SK-N-SH (cell line): ENCODE measurements around the gene MAD1L1. TPM values are rescaled to one million over a fixed set of nuclear protein-coding genes. Genes with fewer than 3 reads are reported as not detected.
A peak's percentile ranks its signal among the peaks of the same experiment; 100 is the strongest.

Source experiments
- CTCF ChIA-PET: fragments of 300-600, 350-600 bp; formaldehyde crosslinking; extraction: SDS; loops from one replicate; lab custom pipeline; 2021; lab: Yijun Ruan, JAX
- POLR2A ChIA-PET: fragments of 350-600 bp; sonication (Branson Sonifier 250); formaldehyde crosslinking; extraction: SDS; loops from one replicate; lab custom pipeline; 2020; ENCODE audit warnings: antibody characterized with exemption, inconsistent platforms; lab: Yijun Ruan, JAX
- DNase-seq: peaks from one replicate; pipeline ENCODE4 v3.0.0; 2012
- H2AFZ ChIP-seq: fragments of 200-600 bp; sonication (generic); 2 replicates; pipeline ENCODE4 v1.8.1; 2016; ENCODE audit warnings: antibody characterized with exemption, mild to moderate bottlenecking, low read depth
- H3F3A ChIP-seq: fragments of 200-600 bp; sonication (generic); replicated peaks from 2 replicates; pipeline ENCODE3; 2016; ENCODE audit warnings: antibody characterized with exemption, mild to moderate bottlenecking; ENCODE audit not compliant: insufficient read depth
- H3K27ac ChIP-seq, 2 experiments: fragments of 200-500 bp in 1 of 2; fragments of 200-600 bp in 1 of 2; sonication (Bioruptor generic) in 1 of 2; sonication (generic), shearing (Covaris generic) in 1 of 2; 2 replicates each; pipeline versions ENCODE4 v1.5.1 to v1.6.1; 2014 to 2016; ENCODE audit warnings: low read depth in 2 of 2, inconsistent platforms in 1 of 2, low read length in 1 of 2, mild to moderate bottlenecking in 1 of 2, mixed read lengths in 1 of 2
- H3K27me3 ChIP-seq: fragments of 200-600 bp; sonication (generic), shearing (Covaris generic); 2 replicates; pipeline ENCODE4 v1.6.1; 2016; ENCODE audit warnings: mixed run types; ENCODE audit not compliant: insufficient read depth
- H3K36me3 ChIP-seq, 2 experiments: fragments of 200-500 bp in 1 of 2; fragments of 200-600 bp in 1 of 2; sonication (Bioruptor generic) in 1 of 2; sonication (generic) in 1 of 2; replicated peaks in 1 of 2; 2 replicates each; pipeline versions ENCODE3 to v1.5.1; 2014 to 2016; ENCODE audit warnings: low read length in 1 of 2, mild to moderate bottlenecking in 1 of 2; ENCODE audit not compliant: insufficient read depth in 2 of 2, control insufficient read depth in 1 of 2
- H3K4me1 ChIP-seq, 2 experiments: fragments of 200-500 bp in 1 of 2; fragments of 200-600 bp in 1 of 2; sonication (Bioruptor generic) in 1 of 2; sonication (generic), shearing (Covaris generic) in 1 of 2; 2 replicates each; pipeline versions ENCODE4 v1.5.1 to v1.6.1; 2014 to 2016; ENCODE audit warnings: low read depth in 1 of 2, low read length in 1 of 2, mixed run types in 1 of 2; ENCODE audit not compliant: insufficient read depth in 2 of 2, control insufficient read depth in 1 of 2
- H3K4me2 ChIP-seq: fragments of 200-600 bp; sonication (generic), shearing (Covaris generic); 2 replicates; pipeline ENCODE4 v1.6.1; 2017; ENCODE audit warnings: mixed run types
- H3K4me3 ChIP-seq, 2 experiments: fragments of 200-500 bp in 1 of 2; fragments of 200-600 bp in 1 of 2; sonication (Bioruptor generic) in 1 of 2; sonication (generic), shearing (Covaris generic) in 1 of 2; 2 replicates each; pipeline versions ENCODE4 v1.5.1 to v1.8.1; 2014 to 2016; ENCODE audit warnings: low read depth in 2 of 2, inconsistent platforms in 1 of 2, low read length in 1 of 2, mild to moderate bottlenecking in 1 of 2, mixed read lengths in 1 of 2, moderate library complexity in 1 of 2
- H3K79me2 ChIP-seq: fragments of 200-600 bp; sonication (generic); 2 replicates; pipeline ENCODE4 v1.8.1; 2017; ENCODE audit warnings: mild to moderate bottlenecking; ENCODE audit not compliant: insufficient read depth
- H3K9ac ChIP-seq: fragments of 200-600 bp; sonication (generic); 2 replicates; pipeline ENCODE4 v1.6.1; 2017; ENCODE audit warnings: mixed run types
- H3K9me2 ChIP-seq: fragments of 200-600 bp; sonication (generic); 2 replicates; pipeline ENCODE4 v1.6.1; 2017; ENCODE audit warnings: mixed run types
- H3K9me3 ChIP-seq: fragments of 200-600 bp; sonication (generic); 2 replicates; pipeline ENCODE4 v1.6.1; 2017; ENCODE audit warnings: mixed run types, mild to moderate bottlenecking, moderate library complexity
- H4K20me1 ChIP-seq: fragments of 200-600 bp; sonication (generic); 2 replicates; pipeline ENCODE4 v1.6.1; 2017; ENCODE audit warnings: mild to moderate bottlenecking, mixed run types; ENCODE audit not compliant: insufficient read depth
- EP300 ChIP-seq, 2 experiments: IDR thresholded peaks; 2 replicates each; pipeline versions ENCODE4 v1.4.0 to v1.6.1; 2012; ENCODE audit warnings: borderline replicate concordance in 1 of 2, low read depth in 1 of 2, low read length in 1 of 2
- FOSL2 ChIP-seq: IDR thresholded peaks from 2 replicates; pipeline ENCODE4 v1.4.0; 2012; ENCODE audit warnings: low read depth, mild to moderate bottlenecking, moderate library complexity, borderline replicate concordance
- FOXM1 ChIP-seq: IDR thresholded peaks from 2 replicates; pipeline ENCODE4 v1.4.0; 2012; ENCODE audit warnings: low read depth, mild to moderate bottlenecking
- GATA2 ChIP-seq: sonication (generic); formaldehyde crosslinking; IDR thresholded peaks from 2 replicates; pipeline ENCODE4 v1.5.0; 2020; ENCODE audit warnings: mild to moderate bottlenecking, missing genetic modification reagents
- JUND ChIP-seq: IDR thresholded peaks from 2 replicates; pipeline ENCODE4 v1.4.0; 2012
- MEF2A ChIP-seq: IDR thresholded peaks from 2 replicates; pipeline ENCODE4 v1.4.0; 2012; ENCODE audit warnings: low read depth, borderline replicate concordance
- RCOR1 ChIP-seq: fragments of 150-350 bp; IDR thresholded peaks from 2 replicates; pipeline ENCODE4 v1.6.1; 2017; ENCODE audit warnings: antibody characterized with exemption, low read length
- RXRA ChIP-seq: IDR thresholded peaks from 2 replicates; pipeline ENCODE4 v1.4.0; 2012; ENCODE audit warnings: low read depth, mild to moderate bottlenecking, borderline replicate concordance
- TEAD4 ChIP-seq: IDR thresholded peaks from 2 replicates; pipeline ENCODE4 v1.4.0; 2012; ENCODE audit warnings: mild to moderate bottlenecking, borderline replicate concordance; ENCODE audit not compliant: insufficient read depth
- WGBS: methylation state at CpG from one replicate; pipeline ENCODE4 v1.1.6; 2017; ENCODE audit warnings: low lambda C conversion rate; 5-methylcytosine and 5-hydroxymethylcytosine counted together
- polyA plus RNA-seq, 3 experiments: library from polyadenylated mRNA; depleted of rRNA; stranded (reverse); fragments of >200 nt; gene quantifications; 2 replicates each; pipeline ENCODE4 v1.2.3, GENCODE V29; 2012
- TF ChIP-seq, protein P1 (sequence below): IDR thresholded peaks from 2 replicates; pipeline ENCODE4; 2012
- TF ChIP-seq, protein P2 (sequence below): fragments of 200-600 bp; sonication (generic); IDR thresholded peaks from 2 replicates; pipeline ENCODE4 v1.6.1; 2017; ENCODE audit warnings: antibody characterized with exemption, mild to moderate bottlenecking, moderate library complexity
- TF ChIP-seq, protein P3 (sequence below): fragments of 150-350 bp; IDR thresholded peaks from 2 replicates; pipeline ENCODE4 v1.6.1; 2016; ENCODE audit warnings: mild to moderate bottlenecking, low read depth, low read length
- TF ChIP-seq, protein P4 (sequence below): IDR thresholded peaks from 2 replicates; pipeline ENCODE4 v1.6.1; 2012; ENCODE audit warnings: mild to moderate bottlenecking, low read depth, low read length, moderate library complexity
- TF ChIP-seq, protein P5 (sequence below): IDR thresholded peaks from 2 replicates; pipeline ENCODE4 v1.4.0; 2012; ENCODE audit warnings: low read depth, borderline replicate concordance
- TF ChIP-seq, protein P6 (sequence below): IDR thresholded peaks from 2 replicates; pipeline ENCODE4 v1.4.0; 2012; ENCODE audit warnings: low read depth

Gene MAD1L1
- polyA plus RNA-seq, 1 of the 3 experiments (the other 2 are of a cell fraction) = 46.2 TPM

DNA sequence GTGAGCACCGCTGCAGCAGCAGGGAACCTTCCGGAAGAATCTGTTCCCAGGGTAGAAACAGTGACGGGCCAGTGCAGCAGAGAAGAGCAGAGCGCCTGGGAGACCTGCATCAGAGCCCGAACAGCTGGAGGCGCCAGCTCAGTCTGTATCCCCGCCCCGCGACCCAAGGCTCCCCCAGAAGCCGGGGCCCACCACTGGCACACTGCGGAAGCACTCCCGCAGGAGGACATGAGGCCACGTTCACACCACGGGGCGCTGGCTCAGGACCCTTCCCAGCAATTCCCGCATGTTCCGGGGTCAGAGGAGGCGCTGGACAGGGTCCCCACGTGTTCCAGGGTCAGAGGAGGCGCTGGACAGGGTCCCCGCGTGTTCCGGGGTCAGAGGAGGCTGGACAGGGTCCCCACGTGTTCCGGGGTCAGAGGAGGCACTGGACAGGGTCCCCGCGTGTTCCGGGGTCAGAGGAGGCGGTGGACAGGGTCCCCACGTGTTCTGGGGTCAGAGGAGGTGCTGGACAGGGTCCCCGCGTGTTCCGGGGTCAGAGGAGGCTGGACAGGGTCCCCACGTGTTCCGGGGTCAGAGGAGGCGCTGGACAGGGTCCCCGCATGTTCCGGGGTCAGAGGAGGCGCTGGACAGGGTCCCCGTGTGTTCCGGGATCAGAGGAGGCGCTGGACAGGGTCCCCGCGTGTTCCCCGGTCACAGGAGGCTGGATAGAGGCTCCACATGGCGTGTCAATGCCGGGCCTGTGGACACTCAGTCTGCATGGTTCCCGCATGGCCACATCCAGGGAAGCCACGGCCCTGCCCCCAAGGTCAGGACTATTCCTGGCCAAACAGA, 117.6 kb downstream of the MAD1L1 start:
- Histone ChIP-seq H3K27me3 (no peaks in the 10 kb centered on the region), H3K4me1 (peaks cover 40 to 73% of the 10 kb centered on the region in 2 experiments; a peak in 3 of 4 replicates), H3K79me2 (no peaks in the 10 kb centered on the region; the same call in 1 of the 2 replicates), H2AFZ (no peak overlapping the region), H3K4me3 (no peak overlapping the region), H3K9me2 (no peaks in the 10 kb centered on the region), H3K4me2 (peak overlapping the region; percentile 54; the same call in 1 of the 2 replicates), H3F3A (peaks cover 7% of the 10 kb centered on the region), H3K9me3 (no peaks in the 10 kb centered on the region), H3K27ac (peak overlapping the region; percentile 76 to 93; a peak in 2 of 4 replicates), H3K36me3 (no peaks in the 10 kb centered on the region), H3K9ac (no peak overlapping the region), H4K20me1 (peaks cover 3% of the 10 kb centered on the region; the same call in 1 of the 2 replicates)
- WGBS = 93% methylated on average over 40 of the region's 49 CpGs
- ChIA-PET CTCF (interaction anchor here (1.8 to 3.2 kb wide), 2 partner anchors 11 kb away, joined by 6 to 24 read pairs; no protein-coding TSS in a partner anchor), POLR2A (no interaction called here)
- no peak for TF ChIP-seq EP300 (IDR thresholded peaks at IDR 0.05; ENCODE audit: borderline replicate concordance in 1 of 2, low read depth in 1 of 2, low read length in 1 of 2)
- TF ChIP-seq, protein P1, sequence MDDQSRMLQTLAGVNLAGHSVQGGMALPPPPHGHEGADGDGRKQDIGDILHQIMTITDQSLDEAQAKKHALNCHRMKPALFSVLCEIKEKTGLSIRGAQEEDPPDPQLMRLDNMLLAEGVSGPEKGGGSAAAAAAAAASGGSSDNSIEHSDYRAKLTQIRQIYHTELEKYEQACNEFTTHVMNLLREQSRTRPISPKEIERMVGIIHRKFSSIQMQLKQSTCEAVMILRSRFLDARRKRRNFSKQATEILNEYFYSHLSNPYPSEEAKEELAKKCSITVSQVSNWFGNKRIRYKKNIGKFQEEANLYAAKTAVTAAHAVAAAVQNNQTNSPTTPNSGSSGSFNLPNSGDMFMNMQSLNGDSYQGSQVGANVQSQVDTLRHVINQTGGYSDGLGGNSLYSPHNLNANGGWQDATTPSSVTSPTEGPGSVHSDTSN = no peak
- TF ChIP-seq, protein P2, sequence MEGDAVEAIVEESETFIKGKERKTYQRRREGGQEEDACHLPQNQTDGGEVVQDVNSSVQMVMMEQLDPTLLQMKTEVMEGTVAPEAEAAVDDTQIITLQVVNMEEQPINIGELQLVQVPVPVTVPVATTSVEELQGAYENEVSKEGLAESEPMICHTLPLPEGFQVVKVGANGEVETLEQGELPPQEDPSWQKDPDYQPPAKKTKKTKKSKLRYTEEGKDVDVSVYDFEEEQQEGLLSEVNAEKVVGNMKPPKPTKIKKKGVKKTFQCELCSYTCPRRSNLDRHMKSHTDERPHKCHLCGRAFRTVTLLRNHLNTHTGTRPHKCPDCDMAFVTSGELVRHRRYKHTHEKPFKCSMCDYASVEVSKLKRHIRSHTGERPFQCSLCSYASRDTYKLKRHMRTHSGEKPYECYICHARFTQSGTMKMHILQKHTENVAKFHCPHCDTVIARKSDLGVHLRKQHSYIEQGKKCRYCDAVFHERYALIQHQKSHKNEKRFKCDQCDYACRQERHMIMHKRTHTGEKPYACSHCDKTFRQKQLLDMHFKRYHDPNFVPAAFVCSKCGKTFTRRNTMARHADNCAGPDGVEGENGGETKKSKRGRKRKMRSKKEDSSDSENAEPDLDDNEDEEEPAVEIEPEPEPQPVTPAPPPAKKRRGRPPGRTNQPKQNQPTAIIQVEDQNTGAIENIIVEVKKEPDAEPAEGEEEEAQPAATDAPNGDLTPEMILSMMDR = no peak
- TF ChIP-seq, protein P3, sequence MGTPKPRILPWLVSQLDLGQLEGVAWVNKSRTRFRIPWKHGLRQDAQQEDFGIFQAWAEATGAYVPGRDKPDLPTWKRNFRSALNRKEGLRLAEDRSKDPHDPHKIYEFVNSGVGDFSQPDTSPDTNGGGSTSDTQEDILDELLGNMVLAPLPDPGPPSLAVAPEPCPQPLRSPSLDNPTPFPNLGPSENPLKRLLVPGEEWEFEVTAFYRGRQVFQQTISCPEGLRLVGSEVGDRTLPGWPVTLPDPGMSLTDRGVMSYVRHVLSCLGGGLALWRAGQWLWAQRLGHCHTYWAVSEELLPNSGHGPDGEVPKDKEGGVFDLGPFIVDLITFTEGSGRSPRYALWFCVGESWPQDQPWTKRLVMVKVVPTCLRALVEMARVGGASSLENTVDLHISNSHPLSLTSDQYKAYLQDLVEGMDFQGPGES = no peak
- TF ChIP-seq FOXM1 = no peak
- TF ChIP-seq, protein P4, sequence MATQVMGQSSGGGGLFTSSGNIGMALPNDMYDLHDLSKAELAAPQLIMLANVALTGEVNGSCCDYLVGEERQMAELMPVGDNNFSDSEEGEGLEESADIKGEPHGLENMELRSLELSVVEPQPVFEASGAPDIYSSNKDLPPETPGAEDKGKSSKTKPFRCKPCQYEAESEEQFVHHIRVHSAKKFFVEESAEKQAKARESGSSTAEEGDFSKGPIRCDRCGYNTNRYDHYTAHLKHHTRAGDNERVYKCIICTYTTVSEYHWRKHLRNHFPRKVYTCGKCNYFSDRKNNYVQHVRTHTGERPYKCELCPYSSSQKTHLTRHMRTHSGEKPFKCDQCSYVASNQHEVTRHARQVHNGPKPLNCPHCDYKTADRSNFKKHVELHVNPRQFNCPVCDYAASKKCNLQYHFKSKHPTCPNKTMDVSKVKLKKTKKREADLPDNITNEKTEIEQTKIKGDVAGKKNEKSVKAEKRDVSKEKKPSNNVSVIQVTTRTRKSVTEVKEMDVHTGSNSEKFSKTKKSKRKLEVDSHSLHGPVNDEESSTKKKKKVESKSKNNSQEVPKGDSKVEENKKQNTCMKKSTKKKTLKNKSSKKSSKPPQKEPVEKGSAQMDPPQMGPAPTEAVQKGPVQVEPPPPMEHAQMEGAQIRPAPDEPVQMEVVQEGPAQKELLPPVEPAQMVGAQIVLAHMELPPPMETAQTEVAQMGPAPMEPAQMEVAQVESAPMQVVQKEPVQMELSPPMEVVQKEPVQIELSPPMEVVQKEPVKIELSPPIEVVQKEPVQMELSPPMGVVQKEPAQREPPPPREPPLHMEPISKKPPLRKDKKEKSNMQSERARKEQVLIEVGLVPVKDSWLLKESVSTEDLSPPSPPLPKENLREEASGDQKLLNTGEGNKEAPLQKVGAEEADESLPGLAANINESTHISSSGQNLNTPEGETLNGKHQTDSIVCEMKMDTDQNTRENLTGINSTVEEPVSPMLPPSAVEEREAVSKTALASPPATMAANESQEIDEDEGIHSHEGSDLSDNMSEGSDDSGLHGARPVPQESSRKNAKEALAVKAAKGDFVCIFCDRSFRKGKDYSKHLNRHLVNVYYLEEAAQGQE = no peak
- TF ChIP-seq, protein P5, sequence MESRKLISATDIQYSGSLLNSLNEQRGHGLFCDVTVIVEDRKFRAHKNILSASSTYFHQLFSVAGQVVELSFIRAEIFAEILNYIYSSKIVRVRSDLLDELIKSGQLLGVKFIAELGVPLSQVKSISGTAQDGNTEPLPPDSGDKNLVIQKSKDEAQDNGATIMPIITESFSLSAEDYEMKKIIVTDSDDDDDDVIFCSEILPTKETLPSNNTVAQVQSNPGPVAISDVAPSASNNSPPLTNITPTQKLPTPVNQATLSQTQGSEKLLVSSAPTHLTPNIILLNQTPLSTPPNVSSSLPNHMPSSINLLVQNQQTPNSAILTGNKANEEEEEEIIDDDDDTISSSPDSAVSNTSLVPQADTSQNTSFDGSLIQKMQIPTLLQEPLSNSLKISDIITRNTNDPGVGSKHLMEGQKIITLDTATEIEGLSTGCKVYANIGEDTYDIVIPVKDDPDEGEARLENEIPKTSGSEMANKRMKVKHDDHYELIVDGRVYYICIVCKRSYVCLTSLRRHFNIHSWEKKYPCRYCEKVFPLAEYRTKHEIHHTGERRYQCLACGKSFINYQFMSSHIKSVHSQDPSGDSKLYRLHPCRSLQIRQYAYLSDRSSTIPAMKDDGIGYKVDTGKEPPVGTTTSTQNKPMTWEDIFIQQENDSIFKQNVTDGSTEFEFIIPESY = no peak
- no peak for TF ChIP-seq RCOR1
- TF ChIP-seq, protein P6, sequence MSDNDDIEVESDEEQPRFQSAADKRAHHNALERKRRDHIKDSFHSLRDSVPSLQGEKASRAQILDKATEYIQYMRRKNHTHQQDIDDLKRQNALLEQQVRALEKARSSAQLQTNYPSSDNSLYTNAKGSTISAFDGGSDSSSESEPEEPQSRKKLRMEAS = no peak
- TF ChIP-seq FOSL2 = no peak
- no peak for TF ChIP-seq GATA2
- no peak for TF ChIP-seq TEAD4
- no peak for TF ChIP-seq MEF2A
- no peak for TF ChIP-seq JUND
- TF ChIP-seq RXRA = no peak
- no peak for DNase-seq
